Measurements from ENCODE around the gene PLEKHO2. TPM values are rescaled to one million over a fixed set of nuclear protein-coding genes. Genes with fewer than 3 reads are reported as not detected.
A peak's percentile ranks its signal among the peaks of the same experiment; 100 is the strongest.

Gene PLEKHO2
- total and polyA plus RNA-seq, 2 of the 8 experiments (the other 6 are each of a cell fraction or from before 2014, with no cell fraction given) = 16.9 to 20.1 TPM

DNA sequence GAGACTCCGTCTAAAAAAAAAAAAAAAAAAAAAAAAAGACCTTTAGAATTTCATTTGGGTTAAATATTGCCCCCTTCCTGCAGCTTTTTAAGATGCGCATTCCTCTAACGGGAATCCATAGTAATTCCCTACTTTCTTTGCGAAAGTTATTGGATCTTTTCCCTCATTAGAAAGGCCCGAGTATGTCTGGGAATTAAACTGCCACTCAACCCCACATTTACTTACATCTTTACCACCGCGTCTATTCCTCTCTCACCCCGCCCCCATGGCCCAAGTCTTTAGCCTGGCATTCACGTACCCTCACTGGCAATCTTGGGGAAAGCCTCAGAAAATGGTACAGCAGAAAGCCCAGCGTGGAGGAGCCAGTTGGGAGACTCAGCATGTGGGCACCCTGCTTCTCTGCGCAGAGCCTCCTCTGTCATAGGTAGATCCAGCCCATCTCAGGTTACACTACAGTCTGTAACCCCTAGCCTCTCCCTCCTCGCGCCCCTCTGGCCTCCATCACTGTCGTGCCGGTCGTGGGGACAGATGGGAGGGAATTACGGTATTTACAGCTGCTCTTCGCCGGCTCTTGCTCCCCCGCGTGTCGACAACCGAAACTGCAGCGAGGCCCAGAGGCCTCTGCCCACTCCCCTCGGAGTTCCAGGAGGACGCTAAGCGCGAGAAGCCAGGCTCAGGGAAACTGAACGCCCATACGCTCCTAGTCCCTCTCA lies 63.6 kb downstream of the PLEKHO2 start (continued):
- no peak for TF ChIP-seq EGR1 (IDR thresholded peaks at IDR 0.05; ENCODE audit: borderline replicate concordance, low read depth, low read length)
- peak; percentile 35; the same call in 1 of the 2 replicates for TF ChIP-seq MAFK (IDR thresholded peaks at IDR 0.05; ENCODE audit: low read depth, low read length)
- TF ChIP-seq BACH1 (IDR thresholded peaks at IDR 0.05; ENCODE audit: low read length) = peak; percentile 81
- peak; percentile 45; the same call in 1 of the 2 replicates for TF ChIP-seq TBP (IDR thresholded peaks at IDR 0.05; ENCODE audit: low read depth, low read length)
- no peak; the same call in 1 of the 2 replicates for TF ChIP-seq RBBP5 (IDR thresholded peaks at IDR 0.05; ENCODE audit: borderline replicate concordance, low read depth, low read length)
- TF ChIP-seq, protein P1, sequence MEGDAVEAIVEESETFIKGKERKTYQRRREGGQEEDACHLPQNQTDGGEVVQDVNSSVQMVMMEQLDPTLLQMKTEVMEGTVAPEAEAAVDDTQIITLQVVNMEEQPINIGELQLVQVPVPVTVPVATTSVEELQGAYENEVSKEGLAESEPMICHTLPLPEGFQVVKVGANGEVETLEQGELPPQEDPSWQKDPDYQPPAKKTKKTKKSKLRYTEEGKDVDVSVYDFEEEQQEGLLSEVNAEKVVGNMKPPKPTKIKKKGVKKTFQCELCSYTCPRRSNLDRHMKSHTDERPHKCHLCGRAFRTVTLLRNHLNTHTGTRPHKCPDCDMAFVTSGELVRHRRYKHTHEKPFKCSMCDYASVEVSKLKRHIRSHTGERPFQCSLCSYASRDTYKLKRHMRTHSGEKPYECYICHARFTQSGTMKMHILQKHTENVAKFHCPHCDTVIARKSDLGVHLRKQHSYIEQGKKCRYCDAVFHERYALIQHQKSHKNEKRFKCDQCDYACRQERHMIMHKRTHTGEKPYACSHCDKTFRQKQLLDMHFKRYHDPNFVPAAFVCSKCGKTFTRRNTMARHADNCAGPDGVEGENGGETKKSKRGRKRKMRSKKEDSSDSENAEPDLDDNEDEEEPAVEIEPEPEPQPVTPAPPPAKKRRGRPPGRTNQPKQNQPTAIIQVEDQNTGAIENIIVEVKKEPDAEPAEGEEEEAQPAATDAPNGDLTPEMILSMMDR (IDR thresholded peaks at IDR 0.05; ENCODE audit: control extremely low read depth in 1 of 3, insufficient read depth in 1 of 3, low read depth in 1 of 3, low read length in 3 of 3) = peak; percentile 81 to 88 (median 85)
- TF ChIP-seq TCF12 (IDR thresholded peaks at IDR 0.05; ENCODE audit: low read depth, low read length) = peak; percentile 65; the same call in 1 of the 2 replicates
- TF ChIP-seq YY1 (IDR thresholded peaks at IDR 0.05; ENCODE audit: low read depth, low read length) = peak; percentile 81; the same call in 1 of the 2 replicates
- no peak for TF ChIP-seq GABPA (IDR thresholded peaks at IDR 0.05; ENCODE audit: borderline replicate concordance, insufficient read depth, low read length)
- TF ChIP-seq CHD1 (IDR thresholded peaks at IDR 0.05; ENCODE audit: low read depth, low read length) = no peak
- peak; percentile 39 to 70; a peak in 2 of 4 replicates for TF ChIP-seq HDAC2 (IDR thresholded peaks at IDR 0.05; ENCODE audit: borderline replicate concordance in 1 of 2, low read depth in 2 of 2, low read length in 2 of 2)
- TF ChIP-seq SIN3A (conservative IDR thresholded peaks at IDR 0.05 in 1 of 2, IDR thresholded peaks at IDR 0.05 in 1 of 2; ENCODE audit: low read depth in 1 of 2, low read length in 2 of 2) = no peak; a peak in 1 of 4 replicates
- peak; percentile 57; the same call in 1 of the 2 replicates for TF ChIP-seq CREB1 (IDR thresholded peaks at IDR 0.05)
- TF ChIP-seq, protein P2, sequence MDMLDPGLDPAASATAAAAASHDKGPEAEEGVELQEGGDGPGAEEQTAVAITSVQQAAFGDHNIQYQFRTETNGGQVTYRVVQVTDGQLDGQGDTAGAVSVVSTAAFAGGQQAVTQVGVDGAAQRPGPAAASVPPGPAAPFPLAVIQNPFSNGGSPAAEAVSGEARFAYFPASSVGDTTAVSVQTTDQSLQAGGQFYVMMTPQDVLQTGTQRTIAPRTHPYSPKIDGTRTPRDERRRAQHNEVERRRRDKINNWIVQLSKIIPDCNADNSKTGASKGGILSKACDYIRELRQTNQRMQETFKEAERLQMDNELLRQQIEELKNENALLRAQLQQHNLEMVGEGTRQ (IDR thresholded peaks at IDR 0.05; ENCODE audit: low read length) = no peak
- no peak for TF ChIP-seq JUND (IDR thresholded peaks at IDR 0.05; ENCODE audit: low read length)
- 0 out of 2 replicates have a peak, but pooled peaks have one; percentile 51 for TF ChIP-seq SP1 (IDR thresholded peaks at IDR 0.05; ENCODE audit: low read depth, low read length)
- TF ChIP-seq CTBP2 (IDR thresholded peaks at IDR 0.05; ENCODE audit: borderline replicate concordance, insufficient read depth, insufficient read length, low read length) = peak; percentile 49
- TF ChIP-seq JUN (IDR thresholded peaks at IDR 0.05; ENCODE audit: low read depth, low read length) = 0 out of 2 replicates have a peak, but pooled peaks have one; percentile 5
- no peak for TF ChIP-seq KDM1A (IDR thresholded peaks at IDR 0.05; ENCODE audit: borderline replicate concordance, low read length)
- TF ChIP-seq PHF8 (conservative IDR thresholded peaks at IDR 0.05; ENCODE audit: low read depth, low read length) = no peak

Data from H1 (cell line).